GM12872 (cell line): ENCODE results near the gene FGF4.

ENCODE experiments used
- TF ChIP-seq, protein P1 (sequence below): IDR thresholded peaks from 3 replicates; pipeline ENCODE4 v1.5.1; 2011; ENCODE audit warnings: low read depth, mild to moderate bottlenecking, low read length, moderate library complexity; ENCODE audit not compliant: insufficient read depth

Gene FGF4

DNA sequence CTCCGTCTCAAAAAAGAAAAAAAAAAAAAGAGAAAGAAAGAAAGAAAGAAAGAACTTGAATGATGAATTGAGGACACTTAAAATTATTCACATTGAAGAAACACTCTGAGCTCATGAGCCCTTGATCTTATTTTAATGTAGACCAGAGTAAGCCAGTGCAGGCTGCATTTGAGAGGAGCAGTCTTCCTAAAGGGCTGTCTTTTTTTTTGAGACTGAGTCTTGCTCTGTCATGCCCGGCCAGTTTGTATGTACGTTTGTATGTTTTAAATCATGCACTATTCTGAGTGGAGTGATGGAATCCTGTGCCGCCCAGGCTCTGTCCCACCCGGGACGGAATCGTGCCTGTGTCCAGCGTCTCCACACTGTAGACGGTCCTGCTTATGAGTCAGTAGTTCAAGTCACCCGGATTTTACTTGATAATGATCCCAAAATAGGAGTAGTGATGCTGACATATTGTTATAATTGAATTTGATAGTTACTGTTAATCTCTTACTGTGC, 9.6 kb downstream of the FGF4 start:
- TF ChIP-seq, protein P1, sequence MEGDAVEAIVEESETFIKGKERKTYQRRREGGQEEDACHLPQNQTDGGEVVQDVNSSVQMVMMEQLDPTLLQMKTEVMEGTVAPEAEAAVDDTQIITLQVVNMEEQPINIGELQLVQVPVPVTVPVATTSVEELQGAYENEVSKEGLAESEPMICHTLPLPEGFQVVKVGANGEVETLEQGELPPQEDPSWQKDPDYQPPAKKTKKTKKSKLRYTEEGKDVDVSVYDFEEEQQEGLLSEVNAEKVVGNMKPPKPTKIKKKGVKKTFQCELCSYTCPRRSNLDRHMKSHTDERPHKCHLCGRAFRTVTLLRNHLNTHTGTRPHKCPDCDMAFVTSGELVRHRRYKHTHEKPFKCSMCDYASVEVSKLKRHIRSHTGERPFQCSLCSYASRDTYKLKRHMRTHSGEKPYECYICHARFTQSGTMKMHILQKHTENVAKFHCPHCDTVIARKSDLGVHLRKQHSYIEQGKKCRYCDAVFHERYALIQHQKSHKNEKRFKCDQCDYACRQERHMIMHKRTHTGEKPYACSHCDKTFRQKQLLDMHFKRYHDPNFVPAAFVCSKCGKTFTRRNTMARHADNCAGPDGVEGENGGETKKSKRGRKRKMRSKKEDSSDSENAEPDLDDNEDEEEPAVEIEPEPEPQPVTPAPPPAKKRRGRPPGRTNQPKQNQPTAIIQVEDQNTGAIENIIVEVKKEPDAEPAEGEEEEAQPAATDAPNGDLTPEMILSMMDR = no peak

DNA sequence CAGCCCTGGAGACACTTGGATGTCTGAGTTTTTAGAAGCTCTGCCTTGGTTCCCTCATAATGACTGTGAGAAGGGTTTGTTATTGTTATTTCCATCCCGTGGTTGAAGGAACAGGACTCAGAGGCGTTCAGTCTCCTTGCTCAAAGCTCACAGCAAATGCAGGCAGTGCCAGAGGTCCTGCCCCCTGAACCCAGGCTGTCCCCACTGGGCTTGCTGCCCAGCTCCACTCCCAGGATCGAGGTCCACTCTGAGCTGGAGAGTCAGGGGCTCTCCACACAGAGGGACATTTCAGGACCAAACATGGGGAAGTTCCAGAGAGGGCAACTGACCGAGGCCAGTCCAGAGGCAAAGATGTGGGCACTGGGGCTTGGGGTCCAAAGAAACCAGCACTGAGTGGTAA, 14.8 kb downstream of the FGF4 start:
- TF ChIP-seq, protein P1 = no peak

DNA sequence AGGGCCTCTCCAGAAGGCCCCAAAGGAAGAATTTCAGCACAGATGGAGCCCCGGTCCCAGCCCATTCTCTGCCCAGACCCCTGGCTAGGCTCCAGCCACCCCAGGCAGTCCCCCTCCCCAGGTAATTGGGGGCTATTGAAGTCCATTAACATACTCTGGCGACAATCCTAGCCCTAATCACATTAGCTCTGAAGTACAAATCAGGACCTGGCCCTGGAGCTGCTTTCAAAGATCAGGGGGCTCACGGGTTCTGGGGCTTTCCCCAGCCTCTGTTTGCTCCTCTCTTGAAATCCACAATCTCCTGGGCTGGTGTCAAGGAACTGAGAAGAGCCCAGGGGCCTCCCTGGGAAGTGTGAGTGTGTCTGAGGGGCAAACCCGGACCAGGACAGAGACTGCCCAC, 22.3 kb downstream of the FGF4 start:
- TF ChIP-seq, protein P1 = no peak

DNA sequence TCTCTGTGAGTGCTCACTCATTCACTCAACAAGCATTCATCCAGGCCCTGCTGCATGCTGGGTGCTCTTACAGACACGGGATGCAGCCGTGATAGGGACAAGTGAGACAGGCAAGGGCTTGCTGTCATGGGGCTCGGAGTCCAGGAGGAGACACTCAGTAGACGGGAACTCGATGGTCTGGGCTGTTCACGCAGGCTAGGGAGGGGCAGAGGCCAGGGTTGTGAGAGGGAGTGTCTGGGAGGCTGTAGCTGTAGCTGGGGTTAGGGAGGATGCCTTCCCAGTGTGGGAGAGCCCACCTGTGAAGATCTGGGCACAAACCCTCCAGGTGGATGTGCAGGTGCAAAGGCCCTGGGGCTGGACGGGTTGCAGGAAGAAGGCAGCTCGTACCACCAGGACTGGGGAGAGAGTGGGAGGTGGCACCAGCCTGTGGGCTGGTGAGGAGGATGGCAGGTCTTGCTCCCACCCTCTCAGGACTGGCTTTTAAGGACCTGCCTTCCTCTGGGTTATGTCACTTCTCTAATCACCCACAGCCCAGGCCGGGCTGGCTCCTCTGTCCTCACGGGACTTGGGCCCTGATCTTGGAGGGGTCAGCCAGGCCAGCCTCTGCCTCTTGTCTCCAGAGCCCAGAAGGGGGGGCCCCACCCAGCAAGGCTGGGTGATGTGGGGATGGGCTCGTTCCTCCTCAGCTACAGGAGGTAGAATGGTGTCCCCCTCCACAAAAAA, 24.1 kb downstream of the FGF4 start:
- TF ChIP-seq, protein P1 = no peak

DNA sequence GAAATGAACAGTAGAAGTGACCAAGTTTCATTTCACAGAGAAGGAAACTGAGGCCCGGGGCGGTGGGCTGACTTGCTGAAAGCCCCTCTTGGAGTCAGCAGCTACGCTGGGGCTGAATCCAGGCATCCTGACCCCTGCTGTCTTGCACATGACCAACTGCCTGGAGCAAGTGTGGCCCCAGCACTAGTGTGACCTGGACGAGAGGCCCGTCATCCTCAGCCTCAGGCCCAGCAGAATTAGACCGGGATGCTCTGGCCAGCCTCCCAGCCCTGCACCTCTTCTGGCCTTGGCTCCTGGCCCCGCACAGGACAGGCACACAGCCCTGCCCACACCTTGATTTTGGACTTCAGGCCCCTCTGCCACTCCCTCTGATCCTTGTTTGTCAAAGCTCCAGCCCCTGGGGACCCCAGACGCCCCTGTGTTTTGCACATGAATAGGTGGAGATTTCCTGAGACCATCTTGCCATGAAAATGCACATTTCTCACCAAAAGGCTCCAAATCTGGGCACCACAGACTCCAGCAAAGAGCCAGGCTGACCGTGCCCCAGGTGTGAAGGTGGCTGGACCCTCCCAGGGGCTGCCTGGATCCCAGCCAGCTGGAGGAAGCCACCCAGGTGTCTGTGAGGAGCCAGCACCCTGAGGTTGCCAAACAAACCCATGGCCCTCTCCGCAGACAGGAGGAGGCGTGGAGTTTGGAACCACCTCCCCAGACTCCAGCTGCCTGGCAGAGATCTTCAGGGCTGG, 24.9 kb downstream of the FGF4 start:
- TF ChIP-seq, protein P1 = no peak

DNA sequence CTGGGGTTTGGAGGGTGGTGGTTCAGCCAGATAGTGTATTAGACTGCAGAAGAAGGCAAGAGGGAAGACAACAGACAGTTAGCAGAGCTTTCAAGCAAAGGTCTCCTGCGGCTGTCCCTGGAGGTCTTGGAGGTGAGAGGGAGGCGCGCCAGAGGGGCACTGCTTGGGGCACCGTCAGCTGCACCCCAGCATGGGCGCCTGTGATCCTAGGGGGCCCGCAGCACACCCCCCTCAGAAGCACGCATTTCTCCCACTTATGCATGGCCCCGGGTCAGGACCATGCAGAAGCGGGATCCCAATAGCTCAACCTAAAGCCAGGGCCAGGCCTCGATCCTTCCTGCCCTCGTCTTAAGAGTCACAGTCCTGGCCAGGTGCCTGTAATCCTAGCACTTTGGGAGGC, 26.5 kb downstream of the FGF4 start:
- TF ChIP-seq, protein P1 = no peak
